ENCODE measurements around the gene PLCB1. TPM values are rescaled to one million over a fixed set of nuclear protein-coding genes. Genes with fewer than 3 reads are reported as not detected.
A peak's percentile ranks its signal among the peaks of the same experiment; 100 is the strongest.

Gene PLCB1
- total RNA-seq, 1 donor = 35.4 TPM

DNA sequence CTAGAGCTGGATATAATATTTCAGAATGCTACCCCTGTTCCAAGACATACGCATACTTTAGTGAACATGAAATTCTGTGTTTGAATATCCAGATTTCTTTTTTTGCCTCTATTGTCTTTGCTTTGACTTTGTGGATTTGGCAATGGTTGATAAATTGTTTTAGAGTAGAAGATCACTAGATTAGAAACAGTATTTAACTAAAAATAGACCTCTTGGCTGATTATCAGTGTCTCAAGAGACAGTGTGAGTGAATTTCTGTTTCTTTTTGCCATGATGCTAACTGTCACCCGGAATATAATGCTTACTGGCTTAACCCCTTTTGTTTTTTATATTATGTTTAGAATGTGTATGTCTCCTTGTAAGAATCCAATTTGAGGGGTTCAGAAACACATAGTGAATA lies 102.5 kb downstream of the PLCB1 start:
- TF ChIP-seq, protein P1, sequence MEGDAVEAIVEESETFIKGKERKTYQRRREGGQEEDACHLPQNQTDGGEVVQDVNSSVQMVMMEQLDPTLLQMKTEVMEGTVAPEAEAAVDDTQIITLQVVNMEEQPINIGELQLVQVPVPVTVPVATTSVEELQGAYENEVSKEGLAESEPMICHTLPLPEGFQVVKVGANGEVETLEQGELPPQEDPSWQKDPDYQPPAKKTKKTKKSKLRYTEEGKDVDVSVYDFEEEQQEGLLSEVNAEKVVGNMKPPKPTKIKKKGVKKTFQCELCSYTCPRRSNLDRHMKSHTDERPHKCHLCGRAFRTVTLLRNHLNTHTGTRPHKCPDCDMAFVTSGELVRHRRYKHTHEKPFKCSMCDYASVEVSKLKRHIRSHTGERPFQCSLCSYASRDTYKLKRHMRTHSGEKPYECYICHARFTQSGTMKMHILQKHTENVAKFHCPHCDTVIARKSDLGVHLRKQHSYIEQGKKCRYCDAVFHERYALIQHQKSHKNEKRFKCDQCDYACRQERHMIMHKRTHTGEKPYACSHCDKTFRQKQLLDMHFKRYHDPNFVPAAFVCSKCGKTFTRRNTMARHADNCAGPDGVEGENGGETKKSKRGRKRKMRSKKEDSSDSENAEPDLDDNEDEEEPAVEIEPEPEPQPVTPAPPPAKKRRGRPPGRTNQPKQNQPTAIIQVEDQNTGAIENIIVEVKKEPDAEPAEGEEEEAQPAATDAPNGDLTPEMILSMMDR (IDR thresholded peaks at IDR 0.05; ENCODE audit: insufficient read depth, low read depth, low read length) = no peak
- no peak overlapping the region for H3K4me3 ChIP-seq (ENCODE audit: low read depth, low read length)
- DNase-seq (ENCODE audit: low read depth) = no peak

DNA sequence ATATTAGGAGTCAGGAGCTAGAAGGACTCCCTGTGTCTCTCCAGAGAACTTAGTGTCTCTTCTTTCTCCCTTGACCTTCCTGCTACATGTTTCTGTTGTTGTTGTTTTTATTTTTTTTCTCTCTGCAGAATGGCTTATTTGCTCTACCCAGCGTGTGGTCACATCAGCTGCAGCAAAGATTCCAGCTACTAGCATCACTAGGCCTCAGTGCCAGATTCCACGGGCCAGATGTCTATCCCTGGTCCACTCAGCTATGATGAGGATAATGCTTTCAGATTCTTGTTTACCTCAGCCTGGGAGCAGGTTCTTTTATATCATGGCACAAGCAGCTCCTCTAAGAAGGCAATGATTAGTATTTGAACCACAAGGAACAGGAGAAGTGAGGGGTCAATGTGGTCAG lies 110.0 kb downstream of the PLCB1 start:
- no peak for DNase-seq (ENCODE audit: low read depth)
- TF ChIP-seq, protein P1 (IDR thresholded peaks at IDR 0.05; ENCODE audit: insufficient read depth, low read depth, low read length) = no peak
- no peak overlapping the region for H3K4me3 ChIP-seq (ENCODE audit: low read depth, low read length)

DNA sequence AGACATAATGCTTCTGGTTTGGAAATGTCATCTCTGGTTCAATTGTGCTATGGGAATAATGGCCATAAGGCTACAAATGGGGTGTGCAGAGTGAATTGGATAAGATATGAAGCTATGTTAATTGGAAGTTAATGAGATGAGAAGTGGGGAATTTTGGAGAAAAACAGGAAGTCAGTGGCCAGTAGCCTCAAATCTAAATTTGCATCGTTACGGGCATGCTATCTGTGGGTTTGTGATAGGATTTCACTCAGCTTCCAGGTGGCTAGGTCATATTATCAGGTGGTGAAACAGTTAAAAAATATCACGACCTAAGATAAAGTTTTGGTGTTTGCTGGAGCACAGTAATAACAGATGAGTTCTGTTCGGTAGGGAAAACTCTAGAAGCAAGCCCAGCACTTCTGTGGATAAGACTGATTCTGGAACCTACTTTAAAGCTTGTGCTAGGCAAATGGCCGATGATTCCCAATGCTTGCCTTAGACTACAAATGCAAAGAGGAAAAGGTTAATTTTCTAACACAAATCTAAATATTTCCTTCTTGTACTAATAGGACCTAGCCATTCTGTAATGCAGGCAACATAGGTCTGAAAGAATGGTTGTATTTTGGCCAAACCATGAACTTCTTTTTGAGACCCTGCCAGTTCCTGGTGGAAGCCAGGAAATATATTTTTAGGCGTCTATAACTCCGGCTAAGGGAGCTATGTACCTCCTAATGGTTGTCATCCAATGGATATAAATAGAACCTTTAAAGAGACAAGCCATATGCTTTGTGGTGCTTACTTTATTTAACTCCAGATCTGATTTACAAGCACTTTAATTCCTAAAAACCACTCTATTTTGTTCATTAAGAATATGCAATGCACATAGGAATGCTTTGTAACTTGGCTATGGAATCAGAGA lies 111.0 kb downstream of the PLCB1 start:
- DNase-seq (ENCODE audit: low read depth) = peak; percentile 17
- no peak overlapping the region for H3K4me3 ChIP-seq (ENCODE audit: low read depth, low read length)
- TF ChIP-seq, protein P1 (IDR thresholded peaks at IDR 0.05; ENCODE audit: insufficient read depth, low read depth, low read length) = no peak

DNA sequence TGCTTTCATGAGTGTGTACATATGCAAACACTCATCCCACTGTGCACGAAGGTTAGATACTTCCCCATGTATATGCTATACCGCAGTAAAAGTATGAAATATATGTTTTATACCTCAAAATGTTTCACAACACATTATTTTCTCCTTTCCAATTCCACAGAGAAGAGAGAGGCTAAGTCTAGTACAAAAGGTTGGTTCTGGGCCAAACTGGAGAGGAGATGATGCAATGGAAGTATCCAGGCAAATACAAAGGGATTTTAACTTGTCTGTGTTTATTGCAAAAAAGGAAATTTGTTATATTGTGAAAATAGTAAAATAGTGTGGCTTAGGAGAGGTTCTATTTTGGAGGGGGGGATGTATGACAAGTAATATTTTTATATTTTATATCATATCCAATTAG lies 112.6 kb downstream of the PLCB1 start:
- DNase-seq (ENCODE audit: low read depth) = peak; percentile 69
- TF ChIP-seq, protein P1 (IDR thresholded peaks at IDR 0.05; ENCODE audit: insufficient read depth, low read depth, low read length) = no peak
- no peak overlapping the region for H3K4me3 ChIP-seq (ENCODE audit: low read depth, low read length)

DNA sequence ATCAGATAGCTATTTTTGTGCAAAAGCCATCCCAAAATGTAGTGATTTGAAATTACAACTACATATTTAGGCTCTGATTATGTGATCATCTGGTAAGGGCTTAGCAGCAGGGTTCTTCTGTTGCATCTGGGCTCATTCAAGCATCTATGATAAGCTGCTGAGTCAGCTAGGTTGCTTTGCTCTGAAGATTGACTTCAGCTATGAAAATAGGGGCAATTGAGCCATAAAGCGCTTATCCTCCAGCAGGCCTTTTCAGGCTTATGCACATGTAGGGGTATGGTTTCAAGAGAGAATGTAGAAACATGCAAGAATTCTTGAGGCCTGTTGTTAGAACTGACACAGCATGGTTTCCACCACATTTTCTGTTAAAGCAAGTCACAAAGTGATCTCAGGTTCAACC lies 114.1 kb downstream of the PLCB1 start:
- no peak overlapping the region for H3K4me3 ChIP-seq (ENCODE audit: low read depth, low read length)
- TF ChIP-seq, protein P1 (IDR thresholded peaks at IDR 0.05; ENCODE audit: insufficient read depth, low read depth, low read length) = no peak
- no peak for DNase-seq (ENCODE audit: low read depth)

DNA sequence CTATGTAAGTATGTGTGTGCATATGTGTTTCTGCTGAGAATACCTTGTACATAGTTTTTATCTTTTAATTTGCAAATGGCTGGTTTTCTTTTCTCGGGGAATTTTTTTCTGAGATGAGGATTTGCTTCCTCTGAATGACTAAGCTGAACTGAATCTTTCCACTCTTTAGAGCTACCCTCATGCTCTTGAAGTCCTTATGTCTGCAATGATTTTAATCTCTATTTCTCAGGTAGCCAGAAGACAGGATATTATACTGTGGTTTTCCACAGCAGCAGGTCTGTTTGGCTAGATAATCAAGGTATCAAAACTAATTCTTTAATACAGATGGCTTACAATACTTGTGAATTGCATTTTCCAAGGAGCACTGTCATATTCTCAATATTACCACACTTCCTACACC lies 114.7 kb downstream of the PLCB1 start:
- TF ChIP-seq, protein P1 (IDR thresholded peaks at IDR 0.05; ENCODE audit: insufficient read depth, low read depth, low read length) = no peak
- H3K4me3 ChIP-seq (ENCODE audit: low read depth, low read length) = no peak overlapping the region
- DNase-seq (ENCODE audit: low read depth) = no peak

Data from fibroblast of villous mesenchyme (primary cell).